ENCODE data around the gene BANP.

BANP gene

DNA sequence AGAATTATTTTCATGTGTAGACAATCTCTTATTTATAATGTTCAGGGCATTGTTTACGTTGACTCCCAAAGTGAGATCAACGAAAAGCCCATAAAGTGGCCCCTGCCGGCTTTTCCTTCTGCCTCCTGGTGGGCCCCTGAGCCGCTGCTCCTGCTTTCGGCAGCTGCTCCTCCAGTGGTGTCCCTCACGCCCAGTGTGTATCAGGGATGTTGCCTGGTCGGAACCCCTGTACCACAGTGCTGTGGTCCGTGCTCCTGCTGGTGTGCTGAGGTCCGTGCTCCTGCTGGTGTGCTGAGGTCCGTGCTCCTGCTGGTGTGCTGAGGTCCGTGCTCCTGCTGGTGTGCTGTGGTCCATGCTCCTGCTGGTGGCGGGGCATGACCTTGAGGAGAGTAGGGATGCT is 107.6 kb downstream of the BANP start:
- TF ChIP-seq, protein P1, sequence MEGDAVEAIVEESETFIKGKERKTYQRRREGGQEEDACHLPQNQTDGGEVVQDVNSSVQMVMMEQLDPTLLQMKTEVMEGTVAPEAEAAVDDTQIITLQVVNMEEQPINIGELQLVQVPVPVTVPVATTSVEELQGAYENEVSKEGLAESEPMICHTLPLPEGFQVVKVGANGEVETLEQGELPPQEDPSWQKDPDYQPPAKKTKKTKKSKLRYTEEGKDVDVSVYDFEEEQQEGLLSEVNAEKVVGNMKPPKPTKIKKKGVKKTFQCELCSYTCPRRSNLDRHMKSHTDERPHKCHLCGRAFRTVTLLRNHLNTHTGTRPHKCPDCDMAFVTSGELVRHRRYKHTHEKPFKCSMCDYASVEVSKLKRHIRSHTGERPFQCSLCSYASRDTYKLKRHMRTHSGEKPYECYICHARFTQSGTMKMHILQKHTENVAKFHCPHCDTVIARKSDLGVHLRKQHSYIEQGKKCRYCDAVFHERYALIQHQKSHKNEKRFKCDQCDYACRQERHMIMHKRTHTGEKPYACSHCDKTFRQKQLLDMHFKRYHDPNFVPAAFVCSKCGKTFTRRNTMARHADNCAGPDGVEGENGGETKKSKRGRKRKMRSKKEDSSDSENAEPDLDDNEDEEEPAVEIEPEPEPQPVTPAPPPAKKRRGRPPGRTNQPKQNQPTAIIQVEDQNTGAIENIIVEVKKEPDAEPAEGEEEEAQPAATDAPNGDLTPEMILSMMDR (conservative IDR thresholded peaks at IDR 0.05; ENCODE audit: low read length) = no peak
- no peak overlapping the region for H3K4me3 ChIP-seq (ENCODE audit: low read length)

DNA sequence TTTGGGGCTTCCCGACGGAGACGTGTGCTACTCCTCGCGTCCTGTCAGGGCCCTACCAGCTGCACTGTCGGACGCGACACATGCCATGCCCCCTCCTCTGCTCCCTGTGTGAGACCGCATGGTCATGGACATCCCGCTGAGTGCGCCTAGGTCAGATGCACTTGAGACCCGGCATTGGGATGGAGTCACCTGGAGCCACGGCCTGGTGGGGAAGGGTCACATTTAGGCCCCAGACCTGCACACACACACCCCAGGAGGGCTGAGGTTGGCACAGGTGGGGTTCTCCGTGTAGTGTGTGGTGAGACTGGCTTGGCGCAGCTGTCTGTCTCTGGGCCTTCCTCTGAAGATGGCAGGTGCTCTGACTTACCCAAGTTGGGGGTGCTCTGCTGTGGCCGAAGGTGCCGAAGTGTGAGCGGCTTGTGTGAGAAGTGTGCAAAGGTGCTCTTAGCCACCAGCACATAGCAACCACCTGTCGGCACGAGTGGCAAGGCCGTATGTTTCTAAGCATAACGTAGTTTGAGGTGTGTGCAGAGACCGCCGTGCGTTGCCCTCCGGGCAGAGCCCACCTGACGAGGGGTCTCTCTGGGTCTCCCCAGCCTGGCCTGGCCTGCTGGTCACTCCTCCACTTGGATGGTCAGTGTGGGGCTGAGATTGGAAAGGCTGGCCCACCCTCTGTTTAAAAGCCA is 108.6 kb downstream of the BANP start:
- TF ChIP-seq, protein P1 (conservative IDR thresholded peaks at IDR 0.05; ENCODE audit: low read length) = no peak
- no peak for DNase-seq (ENCODE audit: low read depth)
- no peak overlapping the region for H3K4me3 ChIP-seq (ENCODE audit: low read length)

More for the DNA sequence above, 107.6 kb downstream of the BANP start:
- DNase-seq (ENCODE audit: low read depth) = no peak

DNA sequence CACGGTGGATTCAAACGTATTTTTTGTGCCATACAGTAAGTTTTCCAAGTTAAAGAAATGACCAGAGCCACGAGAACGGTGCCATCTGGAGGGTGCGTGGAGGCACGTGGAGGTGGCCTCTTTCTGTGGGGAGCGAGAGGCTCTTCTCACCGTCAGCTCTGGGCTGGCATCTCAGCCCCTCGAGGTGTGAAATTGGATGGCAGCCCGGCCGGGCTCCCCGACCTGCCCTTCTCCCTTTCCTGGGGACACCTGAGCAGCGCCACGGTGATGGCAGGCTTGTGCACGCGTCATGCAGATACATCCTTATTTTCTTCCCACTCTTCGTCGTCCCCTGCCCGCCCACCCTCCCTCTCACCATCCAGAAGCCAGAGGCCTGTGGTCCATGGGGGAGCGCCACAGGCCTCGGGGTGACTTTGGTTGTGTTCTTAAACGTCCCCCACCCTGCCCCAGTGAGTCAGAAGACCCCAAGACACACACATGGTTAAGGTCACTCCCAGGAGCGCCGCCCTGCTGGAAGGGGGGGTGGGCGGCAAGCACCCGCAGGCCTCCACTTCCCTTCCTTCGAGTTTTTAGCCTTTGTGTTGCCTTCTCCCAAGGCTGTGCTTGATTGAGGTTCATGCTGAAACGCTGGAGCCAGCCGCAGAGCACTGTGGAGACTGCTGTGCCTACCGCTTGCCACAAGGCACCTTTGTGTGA is 109.4 kb downstream of the BANP start:
- no peak for DNase-seq (ENCODE audit: low read depth)
- TF ChIP-seq, protein P1 (conservative IDR thresholded peaks at IDR 0.05; ENCODE audit: low read length) = no peak

DNA sequence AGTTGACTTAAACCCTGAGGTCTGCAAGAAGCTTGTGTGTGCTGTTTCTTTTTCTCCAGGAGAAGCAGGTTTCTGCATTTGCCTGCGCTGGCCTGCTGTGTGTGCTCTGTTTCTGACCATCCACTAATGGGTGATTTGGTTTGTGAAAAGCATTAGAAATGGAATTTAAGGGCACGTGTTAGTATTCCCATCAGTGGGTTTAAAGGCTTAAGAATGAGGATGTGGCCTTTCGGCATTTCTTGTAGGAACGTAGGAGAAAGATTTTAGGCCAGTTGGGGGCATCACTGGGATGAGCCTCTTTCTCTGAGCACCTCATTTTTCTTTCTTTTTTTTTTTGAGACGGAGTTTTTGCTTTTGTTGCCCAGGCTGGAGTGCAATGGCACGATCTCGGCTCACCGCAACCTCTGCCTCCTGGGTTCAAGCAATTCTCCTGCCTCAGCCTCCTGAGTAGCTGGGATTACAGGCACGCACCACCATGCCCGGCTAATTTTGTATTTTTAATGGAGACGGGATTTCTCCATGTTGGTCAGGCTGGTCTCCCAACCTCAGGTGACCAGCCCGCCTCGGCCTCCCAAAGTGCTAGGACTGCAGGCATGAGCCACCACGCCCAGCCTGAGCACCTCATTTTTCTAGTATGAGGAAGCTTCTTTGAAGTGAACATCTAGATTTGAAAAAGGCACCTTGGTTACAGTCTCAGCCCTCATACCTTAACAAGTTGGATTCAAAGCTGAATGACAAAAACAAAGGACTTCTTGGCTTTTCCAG is 110.3 kb downstream of the BANP start:
- TF ChIP-seq, protein P1 (conservative IDR thresholded peaks at IDR 0.05; ENCODE audit: low read length) = no peak
- H3K4me3 ChIP-seq (ENCODE audit: low read length) = no peak overlapping the region
- DNase-seq (ENCODE audit: low read depth) = peak; percentile 26

More for the DNA sequence above, 109.4 kb downstream of the BANP start:
- no peak overlapping the region for H3K4me3 ChIP-seq (ENCODE audit: low read length)

DNA sequence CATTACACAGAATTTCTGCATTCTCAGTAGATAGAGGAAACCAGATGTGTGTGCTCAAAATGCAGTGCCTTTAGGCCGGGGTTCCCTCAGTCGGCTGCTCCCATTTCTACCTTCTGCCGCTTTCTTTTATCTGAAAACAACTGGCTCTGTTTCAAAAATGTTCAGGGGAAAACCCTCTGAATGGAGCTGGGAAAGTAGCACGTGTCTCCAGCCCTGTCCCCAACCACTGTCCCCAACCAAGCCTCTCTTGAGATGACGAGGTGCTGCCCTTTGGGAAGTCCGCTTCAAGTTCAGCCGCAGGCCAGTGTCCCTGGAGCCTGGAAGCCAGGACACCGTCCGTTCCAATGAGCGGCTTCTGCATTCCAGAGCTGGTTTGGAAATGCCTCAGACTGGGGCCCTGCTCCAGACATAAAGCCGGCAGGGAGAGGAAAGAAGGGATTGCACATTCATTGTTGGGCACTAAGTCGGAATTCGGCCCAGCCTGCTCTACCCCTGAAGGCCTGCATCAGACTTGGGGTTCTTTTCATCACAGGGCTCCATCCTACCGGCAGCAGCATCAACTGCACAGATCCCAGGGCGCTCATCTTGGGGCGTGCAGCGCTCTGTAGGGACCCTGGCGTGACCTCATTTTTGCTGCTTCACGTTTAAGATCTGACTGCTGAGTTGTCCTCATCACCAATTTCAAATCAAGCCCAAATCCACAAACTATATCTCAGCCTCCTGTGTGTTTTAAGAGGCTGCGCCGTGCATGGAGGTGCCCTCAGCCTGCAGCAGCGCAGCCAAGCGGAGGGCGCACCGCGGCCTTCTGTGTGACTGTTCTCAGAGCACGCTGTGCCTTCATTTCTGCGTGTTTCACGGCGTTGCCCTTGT is 111.3 kb downstream of the BANP start:
- peak; percentile 94 for DNase-seq (ENCODE audit: low read depth)
- TF ChIP-seq, protein P1 (conservative IDR thresholded peaks at IDR 0.05; ENCODE audit: low read length) = peak; percentile 8
- H3K4me3 ChIP-seq (ENCODE audit: low read length) = peak overlapping the region; percentile 31

DNA sequence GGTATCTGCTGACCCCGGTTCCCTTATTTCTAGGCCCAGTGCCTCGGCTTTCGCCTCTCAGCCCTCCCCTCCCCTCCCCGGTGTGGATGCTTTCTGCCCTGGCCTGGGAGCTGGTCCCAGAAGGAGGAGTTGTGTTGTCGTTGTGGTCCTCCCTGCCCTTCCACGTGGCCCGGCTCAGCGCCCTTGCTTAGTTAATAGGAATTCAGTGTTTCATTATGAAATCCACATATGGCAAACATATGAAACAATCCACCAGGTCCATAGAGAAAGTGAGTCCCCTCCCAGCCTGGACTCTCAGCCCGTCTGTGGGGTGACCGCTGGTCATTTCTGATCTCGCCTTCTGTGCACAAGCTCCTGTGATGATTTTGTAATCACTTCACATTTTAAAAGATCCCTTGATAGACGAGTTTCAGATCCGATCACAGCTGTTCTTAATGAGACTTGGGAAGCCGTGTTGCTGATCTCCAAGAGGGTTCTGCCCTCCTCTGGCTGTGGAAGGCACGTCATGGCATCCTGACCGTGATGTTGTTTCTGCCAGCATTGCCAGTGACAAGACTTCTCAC is 112.1 kb downstream of the BANP start:
- TF ChIP-seq, protein P1 (conservative IDR thresholded peaks at IDR 0.05; ENCODE audit: low read length) = peak; percentile 75
- DNase-seq (ENCODE audit: low read depth) = peak; percentile 98
- H3K4me3 ChIP-seq (ENCODE audit: low read length) = peak overlapping the region; percentile 31
